Neuron (in vitro differentiated cells): Measurements from ENCODE around the gene FNDC3B.

Source experiments
- H2AFZ ChIP-seq: one replicate; pipeline ENCODE4 v1.6.1; 2013; ENCODE audit warnings: low read depth, mild to moderate bottlenecking, inconsistent platforms, low read length, moderate library complexity
- H3K27me3 ChIP-seq: one replicate; pipeline ENCODE4 v1.6.1; 2013; ENCODE audit warnings: low read length; ENCODE audit not compliant: insufficient read depth
- H3K36me3 ChIP-seq: one replicate; pipeline ENCODE4 v1.6.1; 2013; ENCODE audit warnings: low read length; ENCODE audit not compliant: insufficient read depth
- H3K4me1 ChIP-seq: one replicate; pipeline ENCODE4 v1.6.1; 2013; ENCODE audit warnings: low read length; ENCODE audit not compliant: insufficient read depth
- H3K4me3 ChIP-seq: 2 replicates; pipeline ENCODE4 v1.5.1; 2013; ENCODE audit warnings: mild to moderate bottlenecking, low read length, moderate library complexity
- H3K9me3 ChIP-seq: one replicate; pipeline ENCODE4 v1.6.1; 2013; ENCODE audit warnings: low read length

Gene FNDC3B

DNA sequence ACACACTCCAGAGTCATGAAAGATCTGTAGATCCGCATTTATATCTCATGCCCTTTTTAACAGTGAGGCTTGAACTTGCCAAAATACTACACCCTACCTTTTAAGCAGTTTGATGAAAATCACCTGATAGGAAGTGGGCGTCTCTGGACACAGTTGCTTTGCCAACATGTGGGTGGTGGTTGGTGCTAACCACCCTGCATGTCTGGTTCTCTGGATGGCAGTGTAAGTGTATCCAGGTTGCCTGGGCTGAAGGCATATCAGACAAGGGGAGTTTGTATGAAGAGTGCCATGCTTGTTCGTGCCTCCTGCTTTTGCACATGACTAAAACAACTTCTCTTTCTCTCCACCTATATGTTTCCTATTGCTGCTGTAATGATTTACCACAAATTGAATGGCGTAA is 249.3 kb downstream of the FNDC3B start:
- Histone ChIP-seq H3K4me3 (no peak overlapping the region), H3K4me1 (no peaks in the 10 kb centered on the region), H3K36me3 (peaks cover 50% of the 10 kb centered on the region), H3K9me3 (no peaks in the 10 kb centered on the region), H2AFZ (no peak overlapping the region), H3K27me3 (no peaks in the 10 kb centered on the region)

DNA sequence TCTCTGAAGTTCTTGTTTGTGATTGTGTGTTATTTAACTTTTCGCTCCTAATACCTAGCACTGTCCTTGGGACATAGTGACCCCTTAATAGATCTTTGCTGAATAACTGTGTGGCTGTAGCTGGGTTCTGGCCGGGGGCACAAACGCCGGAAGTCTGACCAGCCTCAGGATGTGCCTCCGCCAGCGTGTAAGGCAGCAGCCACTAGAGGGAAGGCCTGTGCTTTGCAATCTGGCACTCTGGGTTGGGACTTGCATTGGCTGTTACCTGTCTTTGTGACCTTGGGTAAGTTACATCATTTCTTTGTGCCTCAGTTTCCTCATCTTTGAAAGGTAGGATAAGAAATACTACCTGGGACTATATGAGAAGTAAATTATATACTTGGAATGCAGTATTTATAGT is 250.2 kb downstream of the FNDC3B start:
- peaks cover 50% of the 10 kb centered on the region for H3K36me3 ChIP-seq
- H3K4me3 ChIP-seq, result no peak overlapping the region
- no peaks in the 10 kb centered on the region for H3K4me1 ChIP-seq
- H2AFZ ChIP-seq, result no peak overlapping the region
- H3K9me3 ChIP-seq, result no peaks in the 10 kb centered on the region
- H3K27me3 ChIP-seq, result no peaks in the 10 kb centered on the region

DNA sequence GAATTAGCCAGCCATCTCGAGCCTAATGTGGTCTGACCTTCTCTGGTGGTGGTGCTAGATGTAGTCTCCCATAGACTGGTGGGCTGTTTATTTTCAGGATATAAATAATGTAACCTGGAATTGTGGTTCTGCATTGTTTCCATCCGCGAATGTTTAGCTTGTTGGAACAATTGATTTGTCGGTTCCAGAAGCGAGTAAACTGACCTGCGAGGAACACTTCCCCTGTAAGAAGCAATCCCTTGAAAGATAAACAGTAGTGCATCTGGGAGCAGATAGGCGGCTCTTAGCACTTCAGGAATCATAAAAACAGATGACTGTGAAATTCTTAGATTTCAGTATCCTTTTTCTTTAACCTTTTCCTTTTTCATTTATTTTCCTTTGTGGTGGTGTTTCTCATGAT is 251.1 kb downstream of the FNDC3B start:
- no peaks in the 10 kb centered on the region for H3K4me1 ChIP-seq
- no peaks in the 10 kb centered on the region for H3K27me3 ChIP-seq
- no peak overlapping the region for H3K4me3 ChIP-seq
- no peak overlapping the region for H2AFZ ChIP-seq
- no peaks in the 10 kb centered on the region for H3K9me3 ChIP-seq
- peaks cover 50% of the 10 kb centered on the region for H3K36me3 ChIP-seq

DNA sequence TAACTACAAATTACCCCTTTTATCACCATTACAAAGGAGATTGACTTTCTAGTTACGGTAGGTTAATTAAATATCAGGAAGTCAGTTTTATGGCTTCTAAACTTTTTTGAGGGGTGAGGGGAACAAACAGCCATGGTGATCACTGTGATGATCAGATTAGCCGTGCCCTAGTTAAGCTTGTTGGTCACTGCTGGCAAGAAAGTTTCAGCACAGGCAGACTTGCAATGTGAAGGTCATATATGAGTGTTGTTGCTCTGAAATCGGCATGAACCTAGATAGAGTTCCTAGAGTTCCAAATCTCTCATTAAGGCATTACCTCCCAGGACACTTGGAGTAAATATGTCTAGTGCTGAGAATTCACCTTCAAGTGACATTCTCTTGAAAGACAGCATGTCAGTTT is 252.3 kb downstream of the FNDC3B start:
- Histone ChIP-seq H3K4me1 (no peaks in the 10 kb centered on the region), H3K9me3 (no peaks in the 10 kb centered on the region), H3K27me3 (no peaks in the 10 kb centered on the region), H3K4me3 (no peak overlapping the region), H3K36me3 (peaks cover 48% of the 10 kb centered on the region), H2AFZ (no peak overlapping the region)

DNA sequence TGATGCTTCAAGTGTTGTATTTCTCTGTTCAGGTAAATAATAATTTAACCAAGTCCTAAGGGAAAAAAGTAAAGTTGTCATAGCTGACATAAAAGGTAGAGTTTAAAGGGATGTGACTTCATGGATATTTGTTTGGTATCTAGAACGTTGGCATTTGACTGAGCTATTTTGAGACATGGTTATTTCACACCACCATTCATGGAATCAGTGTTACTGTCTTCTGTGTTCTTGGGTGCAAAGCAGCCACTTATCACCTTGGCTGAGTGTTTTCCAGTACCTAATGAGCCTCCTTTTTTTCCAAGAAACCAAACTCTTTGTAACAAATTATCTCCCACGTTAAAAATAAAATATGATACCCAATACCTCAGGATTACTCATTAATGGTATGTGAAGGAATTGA is 253.0 kb downstream of the FNDC3B start:
- Histone ChIP-seq H3K27me3 (no peaks in the 10 kb centered on the region), H2AFZ (no peak overlapping the region), H3K9me3 (no peaks in the 10 kb centered on the region), H3K4me3 (no peak overlapping the region), H3K36me3 (peaks cover 42% of the 10 kb centered on the region), H3K4me1 (no peaks in the 10 kb centered on the region)

DNA sequence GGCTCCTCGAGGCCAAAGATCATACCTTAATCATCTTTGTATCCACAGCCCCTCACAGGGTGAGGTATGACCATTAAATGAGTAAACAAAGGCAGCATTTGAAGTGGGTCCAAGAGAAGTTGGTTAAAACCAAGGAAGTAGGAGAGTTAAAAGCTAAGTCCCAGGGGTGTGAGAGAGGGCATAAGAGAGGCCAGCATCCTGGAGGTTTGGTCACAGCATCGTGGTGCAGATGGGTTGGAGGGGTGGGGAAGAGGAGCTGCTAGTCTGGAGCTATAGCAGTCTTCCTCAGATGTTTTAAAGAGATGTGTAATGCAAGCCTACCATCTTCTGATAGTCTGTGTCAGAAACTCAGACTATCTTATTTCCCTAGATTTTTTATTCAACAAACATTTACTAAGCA is 253.7 kb downstream of the FNDC3B start:
- no peaks in the 10 kb centered on the region for H3K9me3 ChIP-seq
- H3K4me1 ChIP-seq, result no peaks in the 10 kb centered on the region
- no peak overlapping the region for H3K4me3 ChIP-seq
- H2AFZ ChIP-seq, result no peak overlapping the region
- no peaks in the 10 kb centered on the region for H3K27me3 ChIP-seq
- H3K36me3 ChIP-seq, result peaks cover 41% of the 10 kb centered on the region

DNA sequence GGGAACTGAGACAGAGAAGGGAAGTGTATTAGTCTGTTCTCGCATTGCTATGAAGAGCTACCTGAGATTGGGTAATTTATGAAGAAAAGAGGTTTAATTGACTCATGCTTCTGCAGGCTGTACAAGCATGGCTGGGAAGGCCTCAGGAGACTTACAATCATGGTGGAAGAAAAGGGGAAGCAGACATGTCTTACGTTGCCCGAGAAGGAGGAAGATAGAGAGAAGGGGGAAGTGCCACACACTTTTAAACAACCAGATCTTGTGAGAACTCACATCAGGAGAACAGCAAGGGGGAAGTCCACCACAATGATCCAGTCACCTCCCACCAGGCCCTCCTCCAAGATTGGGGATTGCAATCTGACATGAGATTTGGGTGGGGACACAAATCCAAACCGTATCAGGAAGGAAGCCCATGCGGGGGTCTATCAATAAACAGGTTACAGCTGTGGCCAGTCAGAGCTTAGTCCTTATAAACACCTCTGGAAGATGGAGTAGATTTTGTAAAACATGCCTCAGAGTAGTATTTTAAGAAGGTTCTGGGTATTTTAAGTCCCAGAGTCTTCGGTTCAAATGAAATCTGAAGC is 254.9 kb downstream of the FNDC3B start:
- no peaks in the 10 kb centered on the region for H3K27me3 ChIP-seq
- H3K4me3 ChIP-seq, result no peak overlapping the region
- H3K4me1 ChIP-seq, result no peaks in the 10 kb centered on the region
- no peak overlapping the region for H2AFZ ChIP-seq
- peaks cover 41% of the 10 kb centered on the region for H3K36me3 ChIP-seq
- no peaks in the 10 kb centered on the region for H3K9me3 ChIP-seq

DNA sequence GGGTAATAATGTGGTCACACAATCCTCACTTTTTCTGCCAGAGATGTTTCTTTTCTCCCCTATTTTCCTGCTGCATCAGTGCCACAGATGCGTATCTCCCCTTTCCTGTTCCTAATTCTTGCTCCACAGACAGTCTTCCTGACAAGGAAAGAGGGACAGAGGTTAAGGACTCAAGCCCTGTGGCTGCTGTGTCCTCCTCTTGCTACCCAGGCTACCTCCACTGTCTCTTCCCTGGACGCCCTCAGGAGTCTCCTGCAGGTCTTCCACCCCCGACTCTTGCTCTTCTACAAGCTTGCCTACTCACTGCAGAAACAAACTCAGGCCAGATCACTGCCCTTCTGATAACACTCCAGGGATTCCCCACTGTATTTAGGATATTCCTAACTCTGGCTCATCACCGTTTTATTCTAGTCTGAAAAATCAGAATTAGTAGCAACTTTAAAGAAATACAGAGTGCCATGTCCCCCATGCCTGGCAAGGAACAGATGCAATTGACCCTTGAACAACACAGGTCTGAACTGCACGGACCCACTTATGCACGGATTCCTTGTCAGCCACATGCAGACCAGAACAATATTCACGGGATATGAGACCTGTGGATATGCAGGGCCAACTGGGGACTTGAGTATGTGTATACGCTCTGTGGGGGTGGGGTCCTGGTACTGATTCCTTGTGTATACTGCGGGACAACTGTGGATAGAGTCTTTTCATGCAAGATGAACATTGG is 257.0 kb downstream of the FNDC3B start:
- Histone ChIP-seq H3K9me3 (no peaks in the 10 kb centered on the region), H3K27me3 (no peaks in the 10 kb centered on the region), H2AFZ (no peak overlapping the region), H3K4me1 (no peaks in the 10 kb centered on the region), H3K36me3 (peaks cover 43% of the 10 kb centered on the region), H3K4me3 (no peak overlapping the region)

DNA sequence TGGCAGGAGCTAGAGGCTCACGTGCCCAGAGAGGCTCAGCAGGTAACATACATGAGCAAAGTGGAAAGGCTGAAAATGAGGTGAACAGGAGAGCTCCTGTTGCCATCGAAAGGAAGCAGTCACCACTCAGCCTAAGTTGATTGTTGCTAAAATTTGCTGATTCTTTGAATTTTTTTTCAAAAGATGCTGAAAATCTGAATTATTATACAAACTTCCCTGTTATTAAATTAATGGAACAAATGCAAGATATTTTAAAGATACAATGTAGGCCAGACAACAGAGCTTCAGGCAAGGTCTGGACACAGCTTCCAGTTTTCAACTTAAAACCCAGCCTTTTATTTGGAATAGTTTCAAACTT is 257.6 kb downstream of the FNDC3B start:
- Histone ChIP-seq H3K27me3 (no peaks in the 10 kb centered on the region), H3K4me3 (no peak overlapping the region), H3K4me1 (no peaks in the 10 kb centered on the region), H3K36me3 (peaks cover 45% of the 10 kb centered on the region), H2AFZ (no peak overlapping the region), H3K9me3 (no peaks in the 10 kb centered on the region)

DNA sequence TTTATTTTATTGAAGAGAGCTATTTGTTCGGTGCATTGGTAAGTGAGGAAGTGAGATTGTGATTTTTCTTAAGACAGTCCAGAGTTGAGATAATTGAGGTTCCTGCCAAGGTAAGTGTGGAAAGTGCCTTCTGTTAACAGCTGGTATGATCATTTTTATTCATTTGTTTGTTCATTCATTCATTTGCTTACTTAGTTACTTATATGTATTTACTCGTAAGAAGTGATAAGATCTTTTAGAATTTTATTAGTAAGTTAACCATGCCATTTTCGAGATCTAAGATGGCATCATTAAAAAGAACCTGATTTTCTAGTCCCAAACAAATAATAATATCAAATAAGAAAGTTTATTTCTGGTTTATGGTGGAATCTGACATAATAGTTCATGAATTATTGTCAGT is 258.9 kb downstream of the FNDC3B start:
- no peaks in the 10 kb centered on the region for H3K27me3 ChIP-seq
- H3K36me3 ChIP-seq, result peaks cover 44% of the 10 kb centered on the region
- no peak overlapping the region for H2AFZ ChIP-seq
- H3K4me3 ChIP-seq, result no peak overlapping the region
- no peaks in the 10 kb centered on the region for H3K4me1 ChIP-seq
- no peaks in the 10 kb centered on the region for H3K9me3 ChIP-seq

DNA sequence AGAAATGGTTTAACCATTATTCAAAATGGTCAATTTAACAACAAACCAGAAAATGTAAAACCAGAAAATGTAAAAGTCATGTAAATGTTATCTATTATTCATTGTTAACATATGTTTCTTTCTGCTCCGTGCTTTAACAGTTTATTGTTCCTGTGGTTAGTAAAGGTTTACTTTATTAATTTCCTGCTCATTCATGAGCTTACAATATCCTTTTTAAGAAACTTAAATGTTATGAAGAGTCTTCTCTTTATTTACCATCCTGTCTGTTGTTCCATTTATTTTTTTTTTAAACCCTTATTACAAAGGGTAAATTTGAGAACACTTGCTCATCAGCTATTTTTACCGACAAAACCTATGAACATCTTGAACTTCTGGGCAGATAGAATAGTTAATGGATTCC is 260.8 kb downstream of the FNDC3B start:
- peaks cover 50% of the 10 kb centered on the region for H3K36me3 ChIP-seq
- no peaks in the 10 kb centered on the region for H3K4me1 ChIP-seq
- no peak overlapping the region for H3K4me3 ChIP-seq
- H2AFZ ChIP-seq, result no peak overlapping the region
- H3K27me3 ChIP-seq, result no peaks in the 10 kb centered on the region
- H3K9me3 ChIP-seq, result no peaks in the 10 kb centered on the region

DNA sequence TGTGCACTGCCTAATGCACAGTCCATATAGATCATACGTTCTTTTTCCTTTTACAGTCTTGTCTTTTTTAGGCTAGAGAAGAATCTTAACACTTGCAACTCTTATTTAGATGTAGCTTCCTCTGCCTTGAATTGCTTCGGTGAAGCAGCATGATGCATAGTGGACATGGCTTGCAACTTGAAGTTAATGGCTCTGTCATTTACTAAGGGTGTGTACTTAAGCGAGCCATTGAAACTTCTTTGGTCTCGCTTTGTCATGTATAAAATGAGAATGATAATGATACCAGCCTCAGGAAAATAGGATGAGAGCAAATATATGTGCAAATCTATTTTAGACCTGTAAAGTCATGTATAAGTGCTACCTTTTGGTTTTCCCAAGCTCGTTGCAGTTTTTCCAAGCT is 261.5 kb downstream of the FNDC3B start:
- H3K36me3 ChIP-seq, result peaks cover 52% of the 10 kb centered on the region
- H3K4me3 ChIP-seq, result no peak overlapping the region
- no peaks in the 10 kb centered on the region for H3K27me3 ChIP-seq
- H2AFZ ChIP-seq, result no peak overlapping the region
- H3K9me3 ChIP-seq, result no peaks in the 10 kb centered on the region
- H3K4me1 ChIP-seq, result no peaks in the 10 kb centered on the region

DNA sequence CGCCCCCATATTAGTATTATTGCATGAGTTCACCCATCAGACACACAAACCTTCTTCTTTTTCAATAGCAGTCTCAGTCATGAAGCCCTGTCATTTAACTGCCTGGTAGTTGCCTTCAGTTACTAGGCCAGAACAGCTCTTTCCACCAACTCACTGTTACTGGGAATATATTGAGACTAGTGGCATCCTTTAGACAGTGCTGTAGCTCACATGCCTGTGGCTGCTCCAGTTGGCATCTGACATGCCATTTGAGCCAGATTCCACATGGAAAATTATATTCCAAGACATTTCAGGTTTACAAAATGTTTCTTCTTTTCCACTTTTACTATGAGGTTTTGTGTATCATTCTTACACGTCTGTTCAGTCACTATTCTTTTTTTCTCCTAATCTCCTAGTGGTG is 262.8 kb downstream of the FNDC3B start:
- H3K36me3 ChIP-seq, result peaks cover 54% of the 10 kb centered on the region
- H3K27me3 ChIP-seq, result no peaks in the 10 kb centered on the region
- H3K9me3 ChIP-seq, result no peaks in the 10 kb centered on the region
- H3K4me1 ChIP-seq, result no peaks in the 10 kb centered on the region
- no peak overlapping the region for H3K4me3 ChIP-seq
- no peak overlapping the region for H2AFZ ChIP-seq

DNA sequence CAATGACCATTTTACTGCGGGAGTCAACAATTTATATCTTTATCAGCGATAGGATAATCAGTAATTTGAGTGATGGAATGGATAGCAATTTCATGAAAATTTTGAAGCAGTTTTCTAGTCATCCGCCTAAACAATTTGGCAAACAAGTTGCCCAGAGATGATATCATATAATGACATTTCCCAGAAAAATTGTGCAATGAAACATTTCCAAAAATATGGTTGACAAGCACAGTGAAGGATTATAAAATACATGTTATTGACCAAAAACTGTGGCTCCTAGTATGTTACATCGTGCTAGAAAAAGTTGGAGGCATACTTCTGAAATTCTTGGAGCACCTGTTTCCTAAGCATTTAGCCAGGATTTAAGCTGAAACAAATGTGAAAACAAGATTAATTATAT is 263.8 kb downstream of the FNDC3B start:
- Histone ChIP-seq H3K9me3 (no peaks in the 10 kb centered on the region), H3K27me3 (no peaks in the 10 kb centered on the region), H3K4me3 (no peak overlapping the region), H3K4me1 (no peaks in the 10 kb centered on the region), H3K36me3 (peaks cover 57% of the 10 kb centered on the region), H2AFZ (no peak overlapping the region)
